ENCODE data around the gene CITED4.

CITED4 gene

GRCh38 chr1:40831001-40831732 is 31.0 kb downstream of the CITED4 start:
- no peak for DNase-seq

- no peak for DNase-seq
These were observed 31.7 kb downstream of the CITED4 start for GRCh38 chr1:40830419-40830943.

- DNase-seq, result no peak
These were observed 32.4 kb downstream of the CITED4 start for GRCh38 chr1:40829631-40830245.

GRCh38 chr1:40825996-40826395 is 36.2 kb downstream of the CITED4 start:
- DNase-seq, result no peak

GRCh38 chr1:40825435-40825788 is 36.8 kb downstream of the CITED4 start:
- DNase-seq, result no peak

GRCh38 chr1:40824591-40825434 is 37.4 kb downstream of the CITED4 start:
- DNase-seq, result no peak

DNA sequence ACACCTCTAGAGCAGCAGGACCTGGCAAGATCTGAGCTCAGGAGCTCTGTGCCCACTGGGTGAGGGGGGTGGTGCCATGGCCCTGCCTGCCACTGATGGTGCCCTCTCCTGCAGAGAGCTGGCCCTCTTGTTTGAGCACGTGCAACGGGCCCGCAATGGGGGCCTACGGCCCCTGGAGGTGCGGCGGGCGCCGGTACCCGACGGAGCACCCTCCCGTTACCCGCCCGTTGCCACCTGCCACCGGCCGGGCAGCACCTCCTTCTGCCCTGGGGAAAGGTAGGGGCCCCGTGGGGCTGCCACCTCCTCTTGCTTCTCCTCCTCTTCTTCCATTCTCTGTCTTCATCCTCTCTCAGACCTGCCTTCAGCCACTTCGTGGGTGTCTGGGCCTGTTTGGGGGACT is 38.2 kb downstream of the CITED4 start:
- DNase-seq, result no peak

DNA sequence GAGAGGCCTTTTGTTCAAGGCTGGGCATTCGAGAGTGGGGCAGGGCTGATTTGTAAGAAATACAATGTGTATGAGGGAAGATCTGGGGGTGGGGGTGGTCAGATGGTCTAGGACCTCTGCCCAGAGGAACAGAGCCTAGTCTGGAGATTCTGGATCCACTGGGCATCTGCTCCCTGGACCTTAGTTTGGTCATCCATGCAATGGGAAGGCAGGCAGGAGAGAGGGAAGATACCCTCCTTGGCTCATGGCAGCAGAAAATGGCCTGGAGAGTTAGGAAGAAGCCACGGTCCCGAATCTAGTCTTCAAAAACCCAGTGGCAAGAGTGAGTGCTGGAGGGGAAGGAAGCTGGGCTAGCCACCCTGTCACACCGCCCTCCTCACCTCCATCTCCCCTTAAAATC is 38.8 kb downstream of the CITED4 start:
- DNase-seq, result no peak

GRCh38 chr1:40822890-40823289 is 39.3 kb downstream of the CITED4 start:
- DNase-seq, result no peak

DNA sequence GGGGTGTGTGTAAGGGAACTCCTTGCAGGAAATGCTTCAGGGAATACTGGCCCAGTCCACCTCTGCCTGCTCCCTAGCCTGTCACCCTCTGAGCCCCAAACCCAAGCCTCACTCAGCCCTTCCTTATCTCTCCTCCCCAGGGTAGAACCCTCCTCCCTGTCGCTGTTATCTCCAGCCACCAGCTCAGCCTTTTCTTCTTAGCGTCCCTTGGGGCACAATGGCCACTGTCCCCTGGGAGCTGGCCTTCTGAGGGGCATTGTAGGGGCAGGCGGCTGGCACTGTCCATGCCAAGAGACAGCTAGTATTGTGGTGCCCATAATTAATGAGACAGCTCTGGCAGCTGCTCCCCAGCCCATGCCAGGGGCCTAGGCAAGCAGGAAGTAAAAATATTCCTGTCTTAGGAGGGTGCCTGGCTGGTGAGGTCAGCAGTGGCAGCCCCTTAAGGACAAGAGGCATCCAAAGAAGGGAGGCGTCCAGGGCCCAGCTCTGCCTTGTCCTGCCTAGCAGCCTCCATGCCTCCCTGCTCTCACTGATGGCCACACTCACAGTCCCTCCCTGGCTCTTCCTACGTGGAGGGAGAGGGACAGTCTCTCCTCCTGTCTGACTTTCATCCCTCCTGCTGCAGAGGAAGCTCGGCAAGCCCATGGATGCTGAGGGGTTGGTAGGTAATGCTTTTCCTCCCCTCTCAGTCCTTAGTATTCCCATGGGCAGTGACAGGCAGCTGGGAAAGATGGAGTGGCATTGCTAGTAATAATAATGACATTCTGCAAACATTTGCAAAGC is 41.1 kb downstream of the CITED4 start:
- no peak for DNase-seq

GRCh38 chr1:40820251-40820797 is 41.8 kb downstream of the CITED4 start:
- DNase-seq, result no peak

GRCh38 chr1:40819101-40819500 is 43.1 kb downstream of the CITED4 start:
- no peak for DNase-seq

- peak; percentile 72 for DNase-seq
These were observed 43.8 kb downstream of the CITED4 start for GRCh38 chr1:40818264-40818961.

GRCh38 chr1:40817791-40818263 is 44.3 kb downstream of the CITED4 start:
- no peak for DNase-seq

DNA sequence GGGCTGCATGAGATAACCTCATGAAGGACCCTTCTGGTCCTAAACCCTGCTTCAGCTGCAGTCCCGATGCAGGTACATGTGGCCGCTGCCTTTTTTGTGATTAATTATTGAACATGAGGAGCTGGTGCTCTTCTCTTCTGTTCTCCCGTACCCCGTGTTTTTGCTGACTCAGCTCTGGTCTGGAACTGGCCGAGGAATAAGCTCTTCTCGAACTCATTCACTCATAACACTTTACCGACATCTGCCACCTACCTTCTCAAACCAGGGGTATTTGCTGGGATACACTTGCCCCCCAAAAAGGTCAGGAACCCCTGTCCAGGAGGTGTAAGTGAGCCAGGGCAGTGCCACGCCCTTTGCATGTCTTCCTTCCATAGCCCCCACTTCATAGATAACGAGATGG is 46.7 kb downstream of the CITED4 start:
- no peak for DNase-seq

All from left hindlimb (tissue), 1 donor.